C4-2B (cell line): ENCODE data around the gene HS3ST5.

ENCODE experiments used
- H3K27ac ChIP-seq: fragments of 450-650 bp; 2 replicates; pipeline ENCODE4 v1.5.1; 2017
- ZFX ChIP-seq: fragments of 450-650 bp; IDR thresholded peaks from 2 replicates; pipeline ENCODE4 v1.6.1; 2017
- TF ChIP-seq, protein P1 (sequence below): fragments of 450-650 bp; conservative IDR thresholded peaks from 2 replicates; pipeline ENCODE4 v1.5.1; 2017; ENCODE audit warnings: mild to moderate bottlenecking

The HS3ST5 gene

DNA sequence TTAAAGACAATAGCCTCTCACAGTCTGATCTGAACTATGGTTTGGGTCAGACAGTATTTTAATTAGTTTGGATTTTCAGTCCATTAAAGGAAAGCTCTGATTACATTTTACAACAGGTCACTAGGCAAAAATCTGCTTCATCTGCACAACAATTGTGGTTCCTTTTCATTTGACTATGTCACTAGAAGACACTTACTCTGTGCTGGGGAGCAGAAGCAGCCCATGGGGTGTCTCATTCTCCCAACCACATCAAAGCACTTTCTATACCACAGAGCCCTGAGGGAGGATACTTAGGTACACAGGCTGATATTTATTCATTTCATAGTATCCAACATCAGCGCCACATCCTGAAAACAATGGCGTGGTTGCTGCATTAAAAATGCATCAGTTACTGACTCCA is 335.3 kb downstream of the HS3ST5 start:
- TF ChIP-seq, protein P1, sequence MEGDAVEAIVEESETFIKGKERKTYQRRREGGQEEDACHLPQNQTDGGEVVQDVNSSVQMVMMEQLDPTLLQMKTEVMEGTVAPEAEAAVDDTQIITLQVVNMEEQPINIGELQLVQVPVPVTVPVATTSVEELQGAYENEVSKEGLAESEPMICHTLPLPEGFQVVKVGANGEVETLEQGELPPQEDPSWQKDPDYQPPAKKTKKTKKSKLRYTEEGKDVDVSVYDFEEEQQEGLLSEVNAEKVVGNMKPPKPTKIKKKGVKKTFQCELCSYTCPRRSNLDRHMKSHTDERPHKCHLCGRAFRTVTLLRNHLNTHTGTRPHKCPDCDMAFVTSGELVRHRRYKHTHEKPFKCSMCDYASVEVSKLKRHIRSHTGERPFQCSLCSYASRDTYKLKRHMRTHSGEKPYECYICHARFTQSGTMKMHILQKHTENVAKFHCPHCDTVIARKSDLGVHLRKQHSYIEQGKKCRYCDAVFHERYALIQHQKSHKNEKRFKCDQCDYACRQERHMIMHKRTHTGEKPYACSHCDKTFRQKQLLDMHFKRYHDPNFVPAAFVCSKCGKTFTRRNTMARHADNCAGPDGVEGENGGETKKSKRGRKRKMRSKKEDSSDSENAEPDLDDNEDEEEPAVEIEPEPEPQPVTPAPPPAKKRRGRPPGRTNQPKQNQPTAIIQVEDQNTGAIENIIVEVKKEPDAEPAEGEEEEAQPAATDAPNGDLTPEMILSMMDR: no peak
- no peak for TF ChIP-seq ZFX
- no peak overlapping the region for H3K27ac ChIP-seq
